Central memory CD4-positive, alpha-beta T cell (primary cell): ENCODE data around the gene BHLHE23.

Source experiments
- DNase-seq: peaks from one replicate; pipeline ENCODE4 v3.0.0; 2022
- total RNA-seq, 3 experiments: gene quantifications; one replicate each; lab custom pipeline; 2026; lab: John Stamatoyannopoulos, UW

Gene BHLHE23
- total RNA-seq: 0 reads per million in 3 experiments

DNA sequence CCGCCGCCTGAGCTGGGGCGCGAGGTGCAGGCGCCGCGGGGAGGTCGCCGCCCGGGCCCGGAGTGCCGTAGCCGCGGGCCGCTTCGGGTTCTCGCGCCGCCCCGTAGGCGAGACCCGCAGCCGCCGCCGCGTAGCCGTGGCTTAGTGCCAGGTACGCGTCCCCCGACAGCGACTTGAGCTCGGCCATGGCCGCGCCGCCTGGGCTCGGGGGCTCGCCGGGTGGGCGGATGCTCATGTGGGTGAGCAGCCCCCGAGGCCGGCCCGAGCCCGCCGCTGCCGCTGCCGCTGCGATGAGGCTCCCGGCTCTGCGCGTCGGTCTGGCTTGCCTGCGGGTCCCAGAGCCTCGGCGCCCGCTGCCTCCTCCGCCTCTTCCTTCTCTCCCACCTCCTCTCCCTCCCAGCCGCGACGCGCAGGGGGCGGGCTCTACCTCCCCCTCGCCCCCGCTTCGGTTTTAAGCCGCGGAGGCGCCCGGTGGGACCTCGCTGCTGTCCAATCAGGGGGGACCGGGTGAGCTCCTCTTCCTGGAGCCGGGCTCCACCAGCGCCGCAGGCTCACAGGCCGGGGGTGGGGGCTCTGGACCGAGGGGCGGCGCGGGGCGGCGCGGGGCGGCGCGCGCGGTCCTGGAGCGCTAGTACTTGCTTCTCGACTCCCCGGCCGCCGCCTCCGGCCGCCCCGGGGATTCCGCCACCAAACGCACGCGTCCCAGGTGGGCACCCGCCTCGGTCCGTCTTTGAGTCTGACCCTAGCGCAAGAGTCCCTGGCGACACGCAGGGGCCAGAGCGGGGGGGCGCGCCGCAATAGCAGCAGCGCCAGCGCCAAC, at the start of gene BHLHE23:
TSS of gene BHLHE23 (minus strand) at position 425 of the 820 bp plus-strand sequence. CDS start at position 235, 190 bp downstream.
- DNase-seq: no peak

DNA sequence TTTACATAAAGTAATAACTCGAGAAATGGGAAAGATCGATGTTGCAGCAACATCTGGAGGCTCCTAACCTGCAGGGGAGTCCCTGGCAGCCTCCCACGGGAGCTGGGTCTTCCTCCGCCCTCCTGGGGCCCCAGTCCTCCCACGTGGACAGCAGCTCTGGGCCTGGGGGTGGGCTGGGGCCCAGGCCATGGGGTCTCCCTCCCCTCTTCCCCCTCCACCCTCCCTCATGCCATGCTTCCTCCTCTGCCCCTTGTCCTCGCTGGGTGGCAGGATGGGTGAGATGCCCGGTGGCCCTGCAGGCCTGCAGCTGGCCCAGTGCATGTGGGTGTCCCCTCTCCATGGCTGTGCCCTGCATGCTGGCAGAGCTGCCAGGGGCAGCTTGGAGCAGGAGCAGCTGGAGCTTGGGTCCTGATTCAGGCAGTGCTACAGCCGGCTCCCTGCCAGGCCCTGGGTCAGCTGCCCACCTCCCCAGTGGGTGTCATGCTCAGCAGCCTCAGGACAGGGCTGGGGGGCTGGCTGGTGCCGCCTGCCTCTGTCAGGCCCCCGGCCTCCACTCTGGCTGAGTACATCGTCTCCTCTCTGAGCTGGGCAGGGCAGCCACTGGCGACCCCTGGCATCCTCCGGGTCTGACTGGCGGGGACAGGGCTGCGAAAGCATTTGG, 48.9 kb upstream of the BHLHE23 start:
- DNase-seq: no peak

DNA sequence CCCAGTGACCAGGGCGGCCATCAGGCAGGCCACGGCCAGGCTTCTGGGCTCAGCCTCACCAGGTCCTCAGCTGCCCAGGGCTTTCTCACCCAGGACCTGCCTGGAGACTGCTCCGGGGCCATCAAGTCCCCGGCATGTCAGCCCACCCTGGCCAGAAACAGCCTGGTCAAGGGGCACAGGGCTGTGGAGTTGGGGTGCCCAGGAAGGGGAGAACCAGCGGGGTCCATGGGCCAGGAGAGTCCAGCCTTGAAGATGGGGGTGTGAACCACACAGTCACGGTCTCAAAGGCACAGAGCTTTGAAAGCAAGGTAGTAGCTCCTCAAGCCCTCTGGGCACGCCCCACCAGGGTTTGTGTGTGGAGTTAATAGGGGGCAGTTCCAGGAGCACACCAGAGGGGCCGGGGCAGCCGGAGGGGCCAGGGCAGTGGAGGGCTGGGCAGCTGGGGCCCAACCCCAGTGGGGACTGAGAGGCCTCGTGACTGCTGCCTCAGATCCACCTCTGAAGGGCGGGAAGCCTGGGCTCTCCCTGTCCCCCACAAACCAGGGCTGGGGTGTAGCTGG, 48.0 kb upstream of the BHLHE23 start:
- no peak for DNase-seq

DNA sequence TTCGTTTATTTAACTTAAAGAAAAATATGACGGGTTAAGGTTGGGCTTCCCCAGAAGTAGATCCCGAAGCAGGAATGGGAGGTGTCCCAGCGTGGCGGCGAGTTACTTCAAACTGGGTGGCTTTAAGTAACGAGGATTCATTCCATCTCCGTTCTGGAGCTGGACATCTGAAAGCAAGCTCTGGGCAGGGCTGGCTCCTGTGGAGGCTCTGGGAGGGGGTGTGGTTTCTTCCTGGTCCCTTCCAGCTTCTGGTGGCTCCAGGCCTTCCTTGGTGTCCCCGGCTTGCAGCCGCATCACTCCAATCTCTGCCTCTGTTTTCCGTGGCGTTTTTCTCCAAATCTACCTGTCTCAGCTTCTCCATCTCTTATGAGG, 47.3 kb upstream of the BHLHE23 start:
- DNase-seq: no peak

DNA sequence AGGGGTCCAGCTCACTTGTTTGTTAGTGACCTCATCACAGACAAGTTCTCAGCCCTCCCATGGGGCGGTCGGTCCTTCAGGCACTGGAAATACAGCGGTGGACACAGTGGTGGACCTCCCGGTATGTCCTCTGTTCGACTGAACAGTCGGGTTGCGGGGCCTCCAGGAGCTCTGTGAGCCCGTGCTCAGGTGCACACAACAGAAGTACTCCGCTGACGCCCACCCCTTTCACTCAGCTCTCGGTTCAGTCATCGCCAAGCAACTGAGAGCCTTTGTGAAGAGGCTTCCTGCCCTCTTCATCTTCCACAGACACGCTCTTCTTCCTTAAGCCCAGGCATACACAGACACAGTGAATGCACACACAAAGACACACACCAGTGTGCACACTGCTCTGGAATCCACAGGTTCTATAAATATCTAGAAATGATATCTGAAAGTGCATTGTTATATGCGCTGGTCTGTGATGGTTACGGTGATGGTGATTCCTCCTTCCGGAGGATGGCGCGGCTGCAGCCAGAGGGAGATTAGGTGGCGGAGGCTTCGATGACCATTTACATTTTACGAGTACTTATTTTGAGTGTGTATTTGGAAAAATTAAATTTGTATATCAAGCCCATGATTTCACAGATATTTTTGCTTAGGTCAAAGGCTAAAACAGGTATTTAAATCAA, 46.8 kb upstream of the BHLHE23 start:
- no peak for DNase-seq

DNA sequence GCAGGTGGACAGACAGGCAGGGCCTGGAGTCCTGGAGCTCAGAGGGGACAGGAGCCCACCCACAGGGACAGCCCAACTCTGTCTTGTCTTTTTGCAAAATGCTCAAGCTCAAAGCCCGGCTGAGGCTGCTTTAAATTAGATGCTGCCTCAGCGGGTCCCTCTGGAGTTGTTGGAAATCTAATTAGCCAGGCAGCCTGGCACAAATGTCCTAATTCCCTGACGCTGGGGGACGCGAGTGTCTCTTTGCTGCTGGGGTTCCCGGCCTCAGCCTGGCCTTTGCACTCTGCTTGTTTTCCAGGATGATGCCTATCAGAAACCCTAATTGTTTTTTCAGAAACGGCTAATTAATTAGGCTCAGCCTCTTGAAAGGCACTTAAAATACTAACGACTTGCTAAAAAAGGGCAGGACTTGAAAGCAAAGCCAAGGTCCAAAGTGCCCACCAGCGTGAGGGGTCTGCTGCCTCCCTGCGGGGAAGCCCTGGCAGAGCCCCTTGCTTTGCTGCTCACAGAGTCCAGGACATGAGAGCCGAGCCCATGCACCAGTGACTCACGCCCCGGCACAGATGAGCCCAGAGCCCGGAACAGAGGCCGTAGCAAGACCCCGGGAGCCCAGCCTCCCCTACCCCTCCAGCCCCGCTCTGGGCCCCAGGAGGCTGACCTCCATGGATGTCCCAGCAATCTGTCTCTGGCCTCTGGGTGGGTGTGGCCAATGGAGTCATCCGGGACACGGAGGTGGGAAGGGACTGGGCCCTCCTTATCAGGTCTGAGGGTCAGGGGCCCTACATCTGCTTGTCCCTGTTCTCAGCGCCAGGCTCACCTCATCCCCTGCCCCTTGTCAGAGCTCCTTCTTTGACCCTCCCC, 46.0 kb upstream of the BHLHE23 start:
- DNase-seq: no peak

DNA sequence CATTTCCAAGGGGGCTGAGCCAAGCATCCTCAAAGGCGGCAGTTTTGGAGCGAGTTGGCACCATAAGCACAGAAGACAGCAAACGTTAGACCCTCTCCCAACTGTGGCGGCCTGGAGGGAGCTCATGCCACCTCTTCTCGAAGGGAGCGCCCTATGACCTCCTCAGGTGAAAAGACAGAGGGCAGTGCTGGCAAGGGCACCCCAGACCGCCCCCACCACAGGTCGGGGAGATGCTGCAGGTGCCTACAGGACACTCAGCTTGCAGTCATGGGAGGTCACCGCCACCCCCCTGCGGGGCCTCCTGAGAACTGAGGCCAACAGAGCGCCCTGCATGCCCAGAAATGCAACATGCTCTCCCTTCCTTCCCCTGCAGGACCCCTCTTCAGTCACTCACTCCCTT, 45.1 kb upstream of the BHLHE23 start:
- no peak for DNase-seq

DNA sequence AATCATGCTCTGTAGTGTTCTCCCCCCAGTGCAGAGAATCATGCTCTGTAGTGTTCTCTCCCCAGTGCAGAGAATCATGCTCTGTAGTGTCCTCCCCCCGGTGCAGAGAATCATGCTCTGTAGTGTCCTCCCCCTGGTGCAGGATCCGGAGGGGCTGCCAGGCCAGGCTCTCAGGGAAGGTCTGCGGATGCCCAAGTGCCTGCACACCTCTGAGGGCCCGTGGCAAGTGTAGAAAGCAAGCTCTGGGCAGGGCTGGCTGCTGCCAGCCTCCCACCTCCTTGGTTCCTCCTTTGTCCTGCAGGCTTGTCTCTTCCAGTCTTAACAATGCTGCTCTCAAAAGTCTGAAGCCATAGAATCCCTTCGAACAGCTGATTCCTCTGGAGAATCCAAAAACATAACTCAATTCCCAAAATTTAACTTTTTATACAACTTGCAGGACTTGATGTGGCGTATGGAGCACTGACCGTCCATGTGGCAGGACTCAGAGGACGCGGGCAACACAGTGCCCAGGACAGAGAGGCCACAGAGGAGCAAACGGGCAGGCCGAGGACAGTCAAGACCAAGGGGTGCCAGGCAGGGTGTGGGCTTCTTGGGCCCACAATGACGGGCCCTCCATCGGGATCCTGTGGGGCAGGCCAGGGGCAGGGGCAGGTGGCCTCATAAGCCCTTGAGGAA, 44.6 kb upstream of the BHLHE23 start:
- DNase-seq: no peak

DNA sequence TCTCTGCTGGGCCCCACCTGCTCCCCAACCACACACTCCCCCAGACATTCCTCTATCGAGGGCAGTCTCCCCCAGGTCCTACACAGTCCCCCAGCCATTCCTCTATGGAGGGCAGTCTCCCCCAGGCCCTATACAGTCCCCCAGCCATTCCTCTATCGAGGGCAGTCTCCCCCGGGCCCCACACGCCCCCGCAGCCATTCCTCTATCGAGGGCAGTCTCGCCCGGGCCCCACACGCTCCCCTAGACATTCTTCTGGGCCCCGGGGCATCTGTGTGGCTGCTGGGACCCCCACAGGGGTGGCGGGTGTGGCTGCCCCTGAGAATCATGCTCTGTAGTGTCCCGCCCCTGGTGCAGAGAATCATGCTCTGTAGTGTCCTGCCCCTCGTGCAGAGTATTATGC, 43.6 kb upstream of the BHLHE23 start:
- no peak for DNase-seq

DNA sequence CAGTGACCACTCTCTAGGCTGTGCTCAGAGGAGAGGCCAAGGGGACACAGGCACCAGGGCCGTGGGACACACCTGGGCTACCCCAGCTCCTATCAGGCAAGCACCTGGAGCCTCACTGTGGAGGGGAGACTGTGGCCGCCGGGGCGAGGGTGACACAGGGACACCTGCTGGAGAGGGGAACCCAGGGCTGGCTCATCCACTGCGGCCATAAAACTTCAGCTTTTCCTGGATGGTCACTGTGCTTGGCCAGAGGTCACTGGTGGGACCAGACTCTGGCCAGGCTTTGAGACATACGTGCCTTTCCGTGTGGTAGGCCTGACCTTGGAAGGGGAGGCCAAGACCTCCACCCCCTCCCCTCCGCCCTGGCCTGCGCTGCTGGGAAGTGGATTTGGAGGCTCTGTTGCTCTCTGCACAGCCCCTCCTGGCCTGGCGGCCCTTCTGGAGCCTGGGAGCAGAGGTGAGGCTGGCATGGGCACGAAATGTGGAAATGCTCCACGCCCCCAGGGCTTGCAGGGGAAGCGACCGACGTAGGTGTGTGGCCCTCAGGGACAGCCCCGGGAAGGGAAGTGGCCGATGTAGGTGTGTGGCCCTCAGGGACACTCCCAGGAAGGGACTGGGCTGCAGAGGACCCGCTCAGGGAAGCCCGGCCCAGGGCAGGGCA, 42.9 kb upstream of the BHLHE23 start:
- no peak for DNase-seq

DNA sequence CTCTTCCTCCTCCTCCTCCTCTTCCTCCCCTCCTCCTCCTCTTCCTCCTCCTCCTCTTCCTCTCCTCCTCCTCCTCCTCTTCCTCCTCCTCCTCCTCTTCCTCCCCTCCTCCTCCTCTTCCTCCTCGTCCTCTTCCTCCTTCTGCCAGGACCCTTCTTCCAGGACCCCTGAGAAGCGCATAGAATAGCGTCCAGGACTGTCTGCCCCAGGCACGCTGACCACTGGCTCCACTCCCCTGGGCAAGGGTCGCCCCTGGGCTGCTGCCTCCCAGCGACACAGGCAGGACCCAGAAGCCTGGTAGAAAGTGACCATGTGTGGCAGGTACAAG, 42.4 kb upstream of the BHLHE23 start:
- no peak for DNase-seq

DNA sequence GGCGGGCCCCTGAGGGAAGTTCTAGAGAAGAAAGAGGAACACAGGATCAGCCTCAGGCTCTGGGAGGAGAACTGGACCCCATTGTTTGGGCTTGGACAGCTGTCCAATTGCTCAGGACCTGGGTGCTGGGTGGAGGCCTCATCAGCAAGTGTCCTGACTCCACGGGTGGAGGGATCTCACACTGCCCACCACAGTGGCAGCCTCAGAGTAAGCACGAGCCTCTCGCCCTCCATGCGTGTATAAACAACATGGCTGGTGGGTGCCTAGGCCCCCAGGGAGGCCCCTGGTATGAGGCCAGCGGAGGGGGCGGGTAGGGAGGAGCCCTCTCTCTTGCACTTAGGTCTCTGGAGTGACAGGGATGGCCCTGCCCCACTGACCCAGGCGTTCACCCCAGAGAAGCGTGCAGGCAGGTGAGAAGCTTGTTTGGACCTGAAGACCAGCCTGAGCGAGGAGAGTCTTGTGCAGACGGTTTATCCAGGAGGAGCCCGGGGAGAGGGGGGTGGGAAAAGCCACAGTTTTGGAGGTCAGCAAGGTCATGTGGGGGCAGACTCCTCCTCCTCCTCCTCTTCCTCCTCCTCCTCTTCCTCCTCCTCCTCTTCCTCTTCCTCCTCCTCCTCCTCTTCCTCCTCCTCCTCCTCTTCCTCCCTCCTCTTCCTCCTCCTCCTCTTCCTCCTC, 41.9 kb upstream of the BHLHE23 start:
- DNase-seq: no peak

DNA sequence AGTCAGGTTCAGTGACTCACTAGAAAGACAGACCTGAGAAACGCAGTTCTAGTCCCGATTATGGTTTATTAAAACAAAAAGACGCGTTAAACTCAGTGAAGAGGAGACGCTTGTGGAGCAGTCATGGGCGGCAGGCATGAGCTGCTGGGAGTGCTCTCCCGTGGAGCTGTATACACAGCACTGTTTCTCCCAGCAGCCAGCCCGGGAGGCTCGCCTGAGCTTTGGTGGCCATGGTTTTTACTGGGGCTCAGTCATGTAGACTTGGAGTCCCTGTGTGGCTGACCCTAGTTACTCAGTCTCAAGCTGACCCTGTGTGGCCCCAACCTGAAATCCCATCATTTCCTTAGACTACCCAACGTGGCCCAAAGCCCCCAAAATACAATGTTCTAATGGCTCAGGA, 41.2 kb upstream of the BHLHE23 start:
- DNase-seq: no peak

DNA sequence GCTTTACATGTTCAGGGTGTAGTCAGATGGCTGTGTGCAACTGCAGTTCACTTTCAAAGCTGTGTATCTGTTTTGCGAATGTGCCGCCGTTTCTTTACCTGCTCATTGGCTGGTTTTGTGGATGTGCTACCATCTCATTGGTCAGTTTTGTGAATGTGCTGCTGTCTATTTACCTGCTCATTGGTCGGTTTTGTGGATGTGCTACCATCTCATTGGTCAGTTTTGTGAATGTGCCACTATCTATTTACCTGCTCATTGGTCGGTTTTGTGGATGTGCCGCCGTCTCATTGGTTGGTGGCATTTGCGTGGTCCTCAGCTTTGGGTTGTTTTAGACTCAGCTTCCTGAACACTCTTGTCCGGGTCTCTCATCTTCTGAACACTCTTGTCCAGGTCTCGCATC, 40.5 kb upstream of the BHLHE23 start:
- no peak for DNase-seq

DNA sequence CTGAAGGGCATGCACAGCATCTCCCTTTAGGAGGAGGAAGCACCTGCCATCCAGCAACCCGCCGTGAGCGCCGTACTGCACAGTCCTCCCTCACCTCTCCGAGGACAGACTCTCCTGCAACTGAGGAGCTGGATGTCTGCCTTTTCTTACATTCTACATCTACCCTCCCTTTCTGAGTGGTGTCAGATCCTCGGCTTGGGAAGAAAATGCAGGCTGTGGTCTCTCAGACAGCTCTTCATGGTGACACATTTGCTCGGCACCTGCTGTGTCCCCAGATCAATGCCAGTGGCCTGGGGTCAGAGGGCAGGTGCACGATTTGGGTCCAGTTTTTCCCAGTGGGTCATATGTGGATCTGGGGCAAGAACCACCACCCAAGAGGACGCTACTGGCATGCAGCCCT, 40.1 kb upstream of the BHLHE23 start:
- no peak for DNase-seq

DNA sequence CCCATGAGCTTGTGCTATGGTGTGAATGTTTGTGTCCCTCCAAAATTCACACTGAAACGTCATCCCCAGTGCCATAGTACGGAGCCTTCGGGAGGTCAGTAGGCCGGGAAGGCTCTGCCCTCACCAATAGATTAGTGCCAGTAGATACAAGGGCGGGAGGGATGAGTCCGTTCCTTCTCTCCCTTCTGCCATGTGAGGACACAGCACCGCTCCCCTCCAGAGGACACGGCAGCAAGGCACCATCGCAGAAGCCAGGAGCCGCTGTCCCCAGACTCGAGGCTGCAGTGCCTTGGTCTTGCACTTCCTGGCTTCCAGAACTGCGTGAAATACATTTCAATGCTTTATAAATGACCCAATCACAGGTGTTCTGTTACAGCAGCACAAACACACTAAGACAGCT, 39.2 kb upstream of the BHLHE23 start:
- no peak for DNase-seq

DNA sequence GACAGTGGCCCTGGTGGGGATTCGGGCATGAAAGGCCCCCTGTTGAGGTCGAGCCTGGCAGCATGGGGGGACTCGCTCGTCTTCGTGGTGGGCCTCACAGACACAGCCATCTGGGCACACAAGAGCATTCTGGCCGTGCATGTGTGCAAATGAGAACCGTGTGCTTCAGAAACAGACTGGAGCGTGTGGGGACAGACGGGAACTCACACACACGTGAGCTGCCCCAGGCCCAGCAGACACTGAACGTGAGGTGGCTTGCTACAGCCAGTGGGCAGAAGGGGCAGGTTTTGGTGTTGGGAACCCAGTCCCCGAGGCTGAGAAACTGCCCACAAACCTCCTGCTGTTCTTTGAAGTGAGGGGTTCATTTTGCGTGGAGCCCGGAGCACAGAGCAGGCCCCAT, 38.6 kb upstream of the BHLHE23 start:
- DNase-seq: no peak

DNA sequence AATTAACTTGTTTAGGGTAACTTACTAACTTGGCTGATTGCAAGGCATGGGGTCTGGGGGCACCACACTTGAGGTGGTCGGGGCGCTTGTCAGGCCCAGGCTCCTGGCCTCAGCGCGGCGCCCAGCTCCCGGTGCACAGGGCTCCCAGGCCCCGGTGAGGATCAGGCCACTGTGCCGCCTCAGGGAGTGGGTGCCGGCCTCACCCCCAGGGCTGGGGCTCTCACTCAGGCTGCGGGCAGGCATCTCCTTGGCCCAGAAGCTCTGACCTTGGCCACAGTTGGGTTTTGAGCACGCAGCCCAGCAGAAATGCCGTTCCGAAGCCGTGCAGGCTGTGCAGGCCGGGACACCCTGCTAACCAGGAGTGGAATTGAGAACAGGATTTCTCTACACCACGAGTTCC, 37.8 kb upstream of the BHLHE23 start:
- no peak for DNase-seq

DNA sequence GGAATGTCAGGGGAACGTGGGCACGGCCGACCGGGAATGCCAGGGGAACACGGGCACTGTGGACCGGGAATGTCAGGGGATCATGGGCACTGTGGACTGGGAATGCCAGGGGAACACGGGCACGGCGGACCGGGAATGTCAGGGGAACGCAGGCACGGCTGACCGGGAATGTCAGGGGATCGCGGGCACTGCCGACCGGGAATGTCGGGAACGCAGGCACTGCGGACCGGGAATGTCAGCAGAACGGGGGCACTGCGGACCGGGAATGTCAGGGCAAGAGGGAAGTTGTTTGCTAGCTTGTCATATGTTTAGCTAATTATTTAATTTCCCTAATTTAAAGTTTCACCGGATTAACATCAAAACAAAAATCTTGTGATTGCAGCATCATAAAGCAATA, 37.4 kb upstream of the BHLHE23 start:
- DNase-seq: no peak

DNA sequence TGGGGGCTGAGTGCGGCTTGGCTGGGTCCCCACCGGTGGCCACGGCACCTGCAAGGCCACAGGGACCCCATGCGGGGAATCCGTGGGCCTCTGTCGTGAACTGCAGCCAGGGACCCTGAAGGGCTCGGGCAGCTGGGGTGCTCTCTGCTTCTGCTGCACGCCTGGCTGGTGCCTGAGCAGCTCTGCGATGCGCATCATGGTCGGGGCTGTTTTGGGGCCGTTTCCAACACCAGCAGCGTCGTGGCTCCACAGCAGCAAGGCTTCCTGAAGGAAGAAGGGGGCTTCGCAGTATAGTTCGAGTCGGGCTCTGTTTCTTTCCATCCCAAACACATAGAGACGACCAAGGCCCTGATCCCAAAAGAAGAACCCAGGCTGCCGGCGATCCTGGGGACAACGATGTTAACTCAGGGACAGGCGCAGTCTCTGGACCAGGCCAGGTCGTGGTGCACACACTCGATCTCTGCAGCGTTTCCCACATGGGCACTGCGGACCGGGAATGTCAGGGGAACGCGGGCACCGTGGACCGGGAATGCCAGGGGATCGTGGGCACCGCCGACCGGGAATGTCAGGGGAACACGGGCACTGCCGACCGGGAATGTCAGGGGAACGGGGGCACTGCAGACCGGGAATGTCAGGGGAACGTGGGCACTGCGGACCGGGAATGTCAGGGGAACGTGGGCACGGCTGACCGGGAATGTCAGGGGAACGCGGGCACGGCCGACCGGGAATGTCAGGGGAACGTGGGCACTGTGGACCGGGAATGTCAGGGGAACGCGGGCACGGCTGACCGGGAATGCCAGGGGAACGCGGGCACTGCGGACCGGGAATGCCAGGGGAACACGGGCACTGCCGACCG, 36.8 kb upstream of the BHLHE23 start:
- no peak for DNase-seq
